Subcutaneous adipose tissue (tissue), 4 donors: ENCODE results near the gene UNK. TPM values are rescaled to one million over a fixed set of nuclear protein-coding genes. Genes with fewer than 3 reads are reported as not detected.

Experiments used
- CTCF ChIP-seq: fragments of 450-650 bp; IDR thresholded peaks from one replicate; pipeline ENCODE4 v1.5.1; 2016; ENCODE audit warnings: low read depth, mild to moderate bottlenecking, control low read depth, antibody characterized with exemption, moderate library complexity
- total RNA-seq, 4 donors: library from RNA; depleted of rRNA; stranded (reverse); fragments of >200 nt; gene quantifications; one replicate each; pipeline ENCODE4 v1.1.0, GENCODE V29; 2016

Gene UNK
- total RNA-seq, 4 donors from 2014 or later = 21.8 to 42.1 (median 29.7) TPM

GRCh38 chr17:75856062-75856756 lies 71.6 kb downstream of the UNK start:
- no peak for TF ChIP-seq CTCF

GRCh38 chr17:75861927-75862317 lies 77.3 kb downstream of the UNK start:
- TF ChIP-seq CTCF = no peak

- no peak for TF ChIP-seq CTCF
These were observed 79.9 kb downstream of the UNK start for GRCh38 chr17:75864448-75864871.

GRCh38 chr17:75869282-75870141 lies 84.9 kb downstream of the UNK start:
- no peak for TF ChIP-seq CTCF

- TF ChIP-seq CTCF = no peak
These were observed 88.1 kb downstream of the UNK start for GRCh38 chr17:75872434-75873351.

- TF ChIP-seq CTCF = no peak
These were observed 89.1 kb downstream of the UNK start for GRCh38 chr17:75873587-75874322.
